Femur (tissue), 1 donor: ENCODE data around the gene MT1H.

ENCODE experiments used
- DNase-seq: peaks from one replicate; pipeline ENCODE4 v3.0.0-alpha.2; 2017

The MT1H gene

DNA sequence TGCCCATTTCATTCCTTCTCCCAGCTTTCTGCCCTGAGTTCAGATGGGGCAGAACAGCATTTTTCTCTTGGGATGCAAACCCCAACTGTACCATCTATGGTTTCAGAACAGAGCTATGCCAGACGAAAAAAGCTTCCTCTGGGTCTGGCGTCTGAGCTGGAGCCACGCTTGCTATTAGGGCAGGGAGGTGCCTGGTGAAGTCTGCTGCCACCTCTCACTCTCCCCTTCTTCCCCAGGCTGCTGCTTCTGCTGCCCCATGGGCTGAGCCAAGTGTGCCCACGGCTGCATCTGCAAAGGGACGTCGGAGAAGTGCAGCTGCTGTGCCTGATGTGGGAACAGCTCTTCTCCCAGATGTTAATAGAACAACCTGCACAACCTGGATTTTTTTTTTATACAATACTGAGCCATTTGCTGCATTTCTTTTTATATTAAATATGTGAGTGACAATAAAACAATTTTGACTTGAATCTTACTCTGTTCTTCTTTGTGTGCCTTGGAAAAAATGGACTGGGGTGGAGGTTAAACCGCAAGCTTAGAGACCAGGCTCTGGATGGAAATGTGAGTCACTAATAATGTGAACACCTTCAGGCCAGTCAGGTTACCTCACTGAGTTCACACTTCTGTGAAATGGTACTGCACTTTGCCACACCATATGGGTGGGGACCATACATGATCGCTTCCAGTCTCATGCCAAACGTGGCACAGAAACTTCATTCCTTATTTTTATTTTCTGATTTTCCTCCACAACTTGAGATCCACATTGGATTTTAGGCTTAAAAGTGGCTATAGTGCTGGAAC is 32.8 kb upstream of the MT1H start:
- DNase-seq: no peak

DNA sequence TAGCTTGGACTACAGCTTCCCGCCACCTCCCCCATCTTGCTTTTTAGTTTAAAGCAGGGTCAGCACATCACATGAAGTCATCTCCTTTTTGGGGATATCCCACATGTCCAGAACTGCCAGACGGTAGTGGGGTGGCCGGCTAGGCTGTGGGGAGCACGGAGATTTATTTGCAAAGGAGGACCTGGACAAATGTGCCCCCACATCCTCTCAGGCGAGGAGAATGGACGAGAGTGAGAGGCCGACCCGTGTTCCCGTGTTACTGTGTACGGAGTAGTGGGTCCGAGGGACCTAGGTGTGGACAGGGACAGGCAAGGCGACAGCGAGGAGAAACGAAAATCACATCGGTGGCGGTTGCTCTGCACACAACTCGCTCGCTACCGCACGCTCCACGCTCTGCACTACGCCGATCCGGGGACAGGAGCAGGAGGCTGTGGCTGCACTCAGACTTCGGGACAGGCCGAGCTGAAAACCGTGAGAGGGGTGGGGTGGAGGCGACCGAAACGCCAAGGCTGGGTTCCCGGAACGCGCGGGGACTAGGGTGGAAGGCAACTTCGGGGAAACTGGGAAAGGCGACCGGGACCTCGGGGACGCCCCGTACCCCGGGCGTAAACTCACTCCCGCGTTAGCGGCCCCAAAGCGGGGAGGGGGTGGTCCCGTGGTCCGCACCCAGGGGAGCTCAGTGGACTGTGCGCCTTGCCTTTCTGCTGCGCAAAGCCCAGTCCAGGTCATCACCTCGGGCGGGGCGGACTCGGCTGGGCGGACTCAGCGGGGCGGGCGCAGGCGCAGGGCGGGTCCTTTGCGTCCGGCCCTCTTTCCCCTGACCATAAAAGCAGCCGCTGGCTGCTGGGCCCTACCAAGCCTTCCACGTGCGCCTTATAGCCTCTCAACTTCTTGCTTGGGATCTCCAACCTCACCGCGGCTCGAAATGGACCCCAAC is 31.5 kb upstream of the MT1H start, which contains the start of gene MT1A:
Gene MT1A (plus strand): TSS at position 853 of the 937 bp plus-strand sequence. CDS start 73 bp downstream, at position 926.
- DNase-seq: peak; percentile 72

DNA sequence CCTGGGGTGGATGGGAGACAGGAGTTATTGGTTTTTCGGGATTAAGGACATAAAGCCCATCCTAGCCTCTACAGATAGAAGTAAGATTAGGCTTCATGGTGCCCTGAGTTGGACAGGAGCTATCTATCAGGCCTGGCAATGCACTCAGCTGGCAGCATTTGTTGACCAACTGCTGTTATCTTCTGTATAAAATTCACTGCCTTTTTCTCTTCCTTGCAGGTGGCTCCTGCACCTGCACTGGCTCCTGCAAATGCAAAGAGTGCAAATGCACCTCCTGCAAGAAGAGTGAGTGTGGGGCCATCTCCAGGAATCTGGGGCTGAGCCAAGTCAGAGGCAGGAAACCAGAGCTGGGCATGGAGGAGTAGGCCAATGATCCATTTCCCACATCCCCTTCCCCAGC is 30.6 kb upstream of the MT1H start:
- DNase-seq: no peak

DNA sequence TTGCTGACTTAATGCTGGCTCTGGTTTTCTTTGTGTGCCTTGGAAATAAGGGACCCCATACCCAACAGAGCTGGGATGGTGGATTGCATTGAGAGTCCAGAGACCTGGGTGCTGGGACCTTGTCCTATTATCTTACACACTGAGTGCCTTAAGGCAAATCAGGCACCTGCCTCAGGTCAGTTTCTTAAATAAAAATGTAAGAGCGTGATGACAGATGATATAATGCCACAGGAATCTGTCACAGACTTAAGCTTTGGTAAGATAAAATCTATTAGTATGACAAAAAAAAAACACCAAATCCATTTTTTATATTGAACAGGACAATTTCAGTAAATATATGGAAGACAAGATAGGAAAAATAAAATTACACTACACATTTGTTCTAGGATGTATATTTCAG is 29.5 kb upstream of the MT1H start:
- no peak for DNase-seq

DNA sequence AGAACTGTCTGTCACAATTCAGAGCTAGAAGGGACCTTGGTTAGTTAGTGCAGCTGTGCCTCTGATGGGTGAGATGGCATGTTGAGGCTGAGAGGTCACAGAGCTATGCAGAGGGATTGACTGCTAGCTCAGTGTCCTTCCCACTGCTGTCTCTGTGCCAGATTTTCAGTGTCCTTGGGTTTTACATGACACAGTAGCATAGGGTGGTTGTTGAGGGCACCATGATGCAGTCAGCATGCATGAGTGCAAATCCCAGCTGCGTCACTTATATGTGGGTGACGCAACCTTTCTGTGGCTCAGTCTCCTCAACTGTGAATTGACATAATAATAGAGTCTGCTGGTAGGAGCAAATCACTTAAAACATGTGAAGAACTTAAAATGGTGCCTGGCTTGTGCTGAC is 28.4 kb upstream of the MT1H start:
- DNase-seq: no peak

DNA sequence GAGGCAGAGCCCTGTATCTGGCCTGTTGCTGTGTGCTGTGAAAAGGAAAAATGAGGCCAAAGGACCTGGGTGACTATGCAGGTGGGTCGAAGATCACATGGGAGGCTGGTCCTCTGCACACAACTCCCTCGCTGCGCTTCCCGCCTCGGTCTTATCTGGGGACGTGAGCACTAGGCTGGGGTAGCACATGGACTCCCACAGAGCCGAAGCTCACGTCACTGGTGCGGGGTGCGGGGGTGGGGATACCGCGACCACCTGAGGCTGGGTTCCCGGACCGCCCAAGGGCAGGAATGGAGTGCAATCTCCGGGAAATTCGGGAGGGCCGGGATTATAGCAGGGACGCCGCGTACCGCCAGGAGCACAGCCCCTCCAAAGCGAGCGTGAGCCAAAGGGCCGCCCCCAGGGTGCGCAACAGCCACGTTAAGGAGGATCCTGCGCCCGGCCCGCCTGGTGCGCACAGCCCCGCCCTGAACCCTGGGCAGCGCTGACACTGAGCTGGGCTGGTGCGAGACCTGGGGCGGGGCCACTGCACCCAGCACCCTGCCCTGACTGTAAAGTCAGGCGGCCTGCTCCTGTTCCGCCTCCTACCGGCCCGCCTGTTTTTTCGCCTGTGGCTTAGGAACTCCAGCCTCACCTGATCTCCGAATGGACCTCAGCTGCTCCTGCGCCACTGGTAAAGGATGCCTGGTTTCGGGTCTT is 26.4 kb upstream of the MT1H start:
- peak; percentile 31 for DNase-seq

DNA sequence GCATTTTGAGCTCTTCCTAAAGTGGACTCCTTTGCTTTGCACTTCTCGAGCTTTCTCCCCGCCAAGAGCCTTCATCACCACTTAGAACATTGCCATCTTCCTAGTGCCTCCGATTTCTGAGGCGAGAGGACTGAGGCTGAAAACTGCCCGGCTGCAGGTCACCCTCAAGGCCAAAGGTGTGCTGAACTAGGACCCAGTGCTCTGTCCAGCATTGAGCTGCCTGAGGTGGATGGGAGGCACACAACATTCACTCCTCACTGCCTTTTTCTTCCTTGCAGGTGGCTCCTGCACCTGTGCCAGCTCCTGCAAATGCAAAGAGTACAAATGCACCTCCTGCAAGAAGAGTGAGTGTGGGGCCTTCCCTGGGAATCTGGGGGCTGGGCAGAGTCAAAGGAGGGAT is 25.8 kb upstream of the MT1H start:
- no peak for DNase-seq

DNA sequence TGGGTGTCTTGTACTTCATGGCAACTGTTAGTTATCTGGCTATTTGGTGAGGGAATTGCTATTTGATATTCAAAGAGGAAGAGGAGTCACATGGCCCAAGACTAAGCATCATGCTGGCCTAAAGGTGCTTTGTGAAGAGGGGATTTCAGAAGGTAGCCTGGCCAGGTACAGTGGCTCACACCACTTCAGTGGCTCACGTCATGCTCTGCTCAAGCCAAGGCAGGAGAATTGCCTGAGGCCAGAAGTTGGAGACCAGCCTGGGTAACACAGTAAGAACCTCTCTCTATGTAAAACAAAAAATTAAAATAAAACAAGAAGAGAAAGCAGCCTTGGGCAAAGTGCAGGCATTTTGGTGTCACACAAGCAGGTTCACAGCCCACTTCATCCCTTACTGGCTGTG is 24.3 kb upstream of the MT1H start:
- DNase-seq: no peak

DNA sequence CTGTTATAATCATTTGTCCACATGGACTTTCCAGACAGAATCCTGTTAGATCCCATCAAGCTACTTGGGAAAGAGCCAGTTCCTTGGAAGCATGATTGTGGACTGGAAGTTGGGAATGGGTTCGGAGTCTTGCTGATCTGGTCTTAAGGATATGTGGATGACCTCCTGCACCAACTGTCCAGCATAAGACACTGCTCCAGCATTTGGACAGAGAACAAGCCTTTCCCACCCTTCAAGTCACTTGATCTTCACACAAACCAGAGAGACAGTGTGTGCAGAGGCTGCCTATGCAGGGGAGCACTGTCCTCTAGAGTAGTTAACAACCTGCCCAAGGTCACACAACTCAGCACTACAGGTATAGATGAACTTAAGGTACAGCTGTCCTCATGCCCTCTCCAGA is 23.8 kb upstream of the MT1H start:
- no peak for DNase-seq

DNA sequence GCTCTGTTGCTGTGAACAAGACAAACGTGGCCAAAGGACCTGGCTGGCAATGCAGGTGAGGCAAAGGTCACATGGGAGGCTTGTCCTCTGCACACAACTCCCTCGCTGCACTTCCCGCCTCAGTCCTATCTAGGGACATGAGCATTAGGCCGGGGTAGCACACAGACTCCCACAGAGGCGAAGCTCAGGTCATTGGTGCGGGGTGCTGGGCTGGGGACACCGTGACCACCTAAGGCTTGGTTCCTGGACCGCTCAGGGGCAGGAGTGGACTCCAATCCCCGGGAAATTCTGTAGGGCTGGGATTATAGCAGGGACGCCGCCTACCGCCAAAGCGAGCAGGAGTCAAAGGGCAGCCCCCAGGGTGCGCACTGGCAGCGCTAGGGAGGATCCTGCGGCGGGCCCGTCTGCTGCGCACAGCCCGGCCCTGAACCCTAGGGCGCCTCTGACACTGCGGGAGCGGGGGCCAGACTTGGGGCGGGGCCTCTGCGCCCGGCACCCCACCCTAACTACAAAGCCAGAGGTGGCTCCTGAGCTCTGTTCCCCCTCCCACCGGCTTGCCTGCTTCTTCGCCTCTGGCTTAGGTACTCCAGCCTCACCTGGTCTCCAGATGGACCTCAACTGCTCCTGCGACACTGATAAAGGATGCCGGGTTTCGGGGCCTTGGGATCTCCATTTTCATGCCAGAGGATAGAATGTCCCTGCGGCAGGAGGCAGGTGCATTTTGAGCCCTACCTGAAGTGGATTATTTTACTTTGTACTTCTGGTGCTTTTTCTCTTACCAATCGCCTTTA is 21.8 kb upstream of the MT1H start:
- no peak for DNase-seq

DNA sequence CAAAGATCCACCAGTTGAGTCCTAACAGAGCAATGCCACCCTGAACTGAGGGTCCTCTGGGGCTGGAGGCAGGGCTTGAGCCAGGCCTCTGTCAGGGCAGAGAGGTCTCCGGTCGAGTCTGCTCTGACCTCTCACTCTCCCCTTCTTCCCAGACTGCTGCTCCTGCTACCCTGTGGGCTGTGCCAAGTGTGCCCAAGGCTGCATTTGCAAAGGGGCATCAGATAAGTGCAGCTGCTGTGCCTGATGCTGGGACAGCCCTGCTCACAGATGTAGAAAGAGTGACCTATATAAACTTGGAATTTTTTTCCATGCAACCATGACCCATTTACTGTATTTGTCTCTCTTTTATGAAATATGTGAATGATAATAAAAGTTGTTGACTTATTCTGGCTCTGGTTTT is 20.3 kb upstream of the MT1H start:
- DNase-seq: no peak

DNA sequence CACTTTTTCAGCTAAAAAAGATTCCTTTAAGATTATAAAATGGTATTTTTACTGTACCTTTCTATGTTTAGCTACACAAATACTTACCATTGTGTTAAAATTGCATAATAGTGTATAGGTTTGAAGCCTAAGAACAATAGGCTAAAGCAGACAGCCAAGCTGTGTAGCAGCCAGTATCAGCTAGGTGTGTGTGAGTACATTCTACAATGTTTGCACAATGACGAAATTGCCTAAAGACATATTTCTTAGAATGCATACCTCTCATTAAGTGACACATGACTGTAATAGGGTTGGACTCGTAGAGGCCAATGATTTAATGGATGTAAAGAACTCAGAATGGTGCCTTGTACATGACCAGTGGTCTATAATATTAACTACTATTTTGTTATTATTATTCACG is 19.8 kb upstream of the MT1H start:
- DNase-seq: no peak

DNA sequence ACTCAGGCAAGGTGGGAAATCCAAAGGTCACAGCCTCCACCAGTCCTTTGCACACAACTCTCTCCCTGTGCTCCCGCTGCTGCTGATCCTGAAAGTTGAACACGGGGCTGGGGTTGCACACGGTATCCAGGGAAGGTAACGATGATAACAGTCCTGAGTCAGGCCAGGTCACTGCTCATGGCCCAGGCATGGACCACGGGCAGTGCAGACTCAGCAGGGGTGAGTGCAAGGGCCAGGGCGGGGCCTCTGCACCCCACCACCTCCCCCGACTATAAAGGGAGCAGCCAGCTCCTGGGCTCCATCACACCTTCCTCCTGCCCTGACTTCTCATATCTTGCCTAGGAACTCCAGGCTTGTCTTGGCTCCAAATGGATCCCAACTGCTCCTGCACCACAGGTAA is 18.0 kb upstream of the MT1H start, which contains the start of gene MT1B:
Gene MT1B (plus strand): TSS at position 301 of the 400 bp plus-strand sequence. CDS start 68 bp downstream, at position 369.
- DNase-seq: no peak

DNA sequence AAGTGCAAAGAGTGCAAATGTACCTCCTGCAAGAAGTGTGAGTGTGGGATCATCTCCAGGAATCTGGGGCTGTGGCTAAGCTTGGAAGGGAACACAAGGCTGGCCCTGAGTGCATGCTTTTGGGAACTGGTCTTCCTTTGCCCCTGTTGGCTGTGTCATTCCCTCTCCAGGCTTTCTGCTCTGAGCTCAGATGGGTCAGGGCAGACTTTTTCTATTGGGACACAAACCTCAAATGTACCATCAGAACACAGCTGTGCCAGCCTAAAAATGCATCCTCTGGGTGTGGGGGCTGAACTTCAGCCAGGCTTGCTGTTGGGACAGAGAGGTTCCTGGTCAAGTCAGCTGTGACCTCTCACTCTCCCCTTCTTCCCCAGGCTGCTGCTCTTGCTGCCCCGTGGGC is 17.0 kb upstream of the MT1H start:
- DNase-seq: no peak

DNA sequence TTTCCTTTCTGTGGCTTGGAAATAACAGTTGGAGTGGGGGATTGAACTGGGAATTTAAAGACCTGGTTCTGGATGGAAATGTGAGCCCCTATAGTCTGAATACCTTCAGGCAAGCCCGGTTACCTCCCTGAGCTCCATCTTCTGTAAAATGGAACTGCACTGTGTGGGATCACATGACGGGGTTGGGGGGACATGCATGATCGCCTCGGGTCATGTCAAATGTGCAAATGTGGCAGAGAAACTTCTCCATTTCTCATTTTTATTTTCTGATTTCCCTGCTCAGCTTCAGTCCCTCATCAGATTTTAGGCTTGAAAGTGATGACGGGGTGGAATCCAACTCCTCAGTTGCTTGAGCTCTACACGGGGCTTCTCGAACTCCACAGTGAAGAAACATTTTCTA is 16.4 kb upstream of the MT1H start:
- DNase-seq: no peak

DNA sequence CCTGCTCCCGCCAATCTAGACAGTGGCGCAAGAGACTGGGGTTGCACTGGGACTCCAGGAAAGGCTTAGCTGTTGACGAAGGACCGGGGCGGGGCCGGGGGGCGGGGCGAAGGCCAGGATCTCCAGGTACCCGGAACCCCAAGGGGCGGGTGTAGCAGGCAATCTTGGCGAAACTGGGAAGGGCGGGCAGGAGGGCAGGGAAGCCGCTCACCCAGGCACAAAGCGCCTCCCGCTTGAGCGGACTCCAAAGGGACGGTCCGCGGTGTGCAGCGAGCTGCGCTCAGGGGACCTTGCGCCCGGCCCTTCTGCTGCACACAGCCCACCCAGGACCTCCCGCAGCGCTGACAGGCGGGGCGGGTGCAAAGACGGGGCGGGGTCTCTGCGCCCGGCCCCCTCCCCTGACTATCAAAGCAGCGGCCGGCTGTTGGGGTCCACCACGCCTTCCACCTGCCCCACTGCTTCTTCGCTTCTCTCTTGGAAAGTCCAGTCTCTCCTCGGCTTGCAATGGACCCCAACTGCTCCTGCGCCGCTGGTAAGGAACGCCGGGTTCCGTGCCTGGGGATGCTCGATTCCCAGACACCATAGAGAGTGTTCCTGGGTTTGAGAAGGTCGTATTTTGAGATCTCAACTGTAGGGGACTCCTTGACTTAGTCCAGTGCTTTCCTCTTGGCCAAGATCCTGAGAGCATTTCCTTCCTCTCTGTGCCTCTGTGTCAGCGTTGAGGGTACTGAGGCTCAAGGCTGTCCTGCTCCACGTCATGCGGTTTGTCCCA is 11.9 kb upstream of the MT1H start, which contains the start of gene MT1F:
Gene MT1F (plus strand): TSS at position 405 of the 772 bp plus-strand sequence. CDS start 100 bp downstream, at position 505.
- DNase-seq: peak; percentile 49

DNA sequence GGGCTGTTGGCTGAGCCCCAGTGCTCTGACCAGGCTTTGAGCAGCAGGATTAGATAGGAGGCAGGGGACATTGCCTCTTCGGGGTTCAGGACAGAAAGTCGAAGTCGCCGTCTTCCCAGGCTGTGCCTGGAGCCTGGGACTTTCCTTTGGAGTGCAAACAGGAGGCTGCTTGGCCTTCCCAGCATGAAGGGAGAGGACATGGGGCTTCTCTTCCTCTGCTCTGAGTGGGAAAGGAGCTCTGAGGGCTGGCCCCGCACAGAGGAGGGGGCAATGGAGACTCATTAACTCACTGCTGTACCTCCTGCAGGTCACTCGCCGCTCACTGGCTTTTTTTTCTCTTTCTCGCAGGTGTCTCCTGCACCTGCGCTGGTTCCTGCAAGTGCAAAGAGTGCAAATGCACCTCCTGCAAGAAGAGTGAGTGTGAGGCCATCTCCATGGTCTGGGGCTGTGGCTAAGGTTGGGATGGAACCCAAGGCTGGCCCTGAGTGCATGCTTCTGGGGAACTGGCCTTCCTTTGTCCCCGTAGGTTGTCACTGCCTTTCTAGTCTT is 11.2 kb upstream of the MT1H start:
- no peak for DNase-seq

DNA sequence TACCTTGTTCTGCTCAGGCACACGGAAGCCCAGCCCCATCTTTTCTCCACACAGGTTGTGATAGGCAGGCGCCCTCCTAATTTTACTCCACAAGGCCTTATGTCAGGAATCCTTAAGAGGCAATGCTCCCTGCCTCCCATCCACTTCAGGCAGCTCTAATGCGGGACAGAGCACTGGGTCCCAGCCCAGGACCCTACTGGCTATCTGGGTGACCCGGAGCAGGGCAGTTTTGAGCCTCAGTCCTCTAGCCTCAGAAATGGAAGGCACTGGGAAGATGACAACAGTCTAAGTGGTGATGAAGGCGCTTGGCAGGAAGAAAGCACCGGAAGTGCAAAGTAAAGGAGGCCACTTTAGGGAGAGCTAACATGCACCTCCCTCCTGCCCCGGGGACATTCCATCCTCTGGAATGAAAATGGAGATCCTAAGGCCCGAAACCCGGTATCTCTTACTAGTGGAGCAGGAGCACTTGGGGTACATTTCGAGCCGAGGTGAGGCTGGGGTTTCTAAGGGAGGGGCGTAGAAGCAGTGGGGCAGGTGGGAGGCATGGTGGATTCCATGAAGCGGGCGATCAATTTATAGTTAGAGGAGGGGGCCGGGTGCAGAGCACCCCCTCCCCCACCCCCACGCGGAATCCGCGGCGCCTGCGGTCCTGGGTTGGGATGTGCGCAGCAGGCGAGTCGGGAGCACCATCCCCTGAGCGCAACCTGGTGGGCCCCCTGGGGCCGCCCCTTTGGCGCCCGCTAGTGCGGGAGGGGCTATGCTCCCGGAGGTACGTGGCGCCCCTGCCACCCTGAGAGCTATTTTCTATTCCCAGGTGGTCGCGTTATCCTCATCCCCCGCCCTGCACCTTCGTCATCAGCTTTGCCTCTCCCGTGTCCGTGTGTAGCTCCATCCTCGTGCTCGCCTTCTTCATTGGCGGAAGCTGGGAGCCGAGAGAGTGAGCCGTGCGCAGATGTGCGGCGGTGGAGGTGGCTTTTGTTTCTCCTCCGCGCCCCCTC is 7.0 kb upstream of the MT1H start:
- DNase-seq: no peak

DNA sequence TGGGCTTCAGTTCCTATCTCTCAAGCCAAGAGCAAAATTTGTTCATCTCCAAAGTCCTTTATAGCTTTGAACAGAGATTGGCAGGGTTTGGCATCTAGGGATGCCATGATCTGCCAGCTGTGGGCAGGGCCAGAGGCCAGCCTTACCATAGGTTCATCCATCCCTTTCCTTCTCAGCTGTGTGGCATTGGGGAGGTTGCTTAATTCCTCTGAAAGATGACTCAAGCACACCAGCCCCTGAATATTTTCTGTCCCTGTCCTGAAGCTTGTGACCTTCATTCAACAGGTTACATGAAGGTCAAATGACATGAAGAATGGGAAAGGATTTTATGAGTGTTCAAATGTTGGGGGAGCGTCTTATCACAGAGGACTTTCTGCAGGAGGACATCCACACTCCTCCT is 5.1 kb upstream of the MT1H start:
- DNase-seq: no peak
